Upper lobe of left lung (tissue), 6 donors: ENCODE measurements around the gene BIRC7. TPM values are rescaled to one million over a fixed set of nuclear protein-coding genes. Genes with fewer than 3 reads are reported as not detected.

Source experiments
- ATAC-seq, 2 donors: fragments of 200-7000 bp; cut with Tn5 transposase; one replicate each; pipeline ENCODE4 v1.9.1; 2022; ENCODE audit warnings: mild to moderate bottlenecking in 2 of 2, moderate library complexity in 2 of 2; ENCODE audit not compliant: low FRiP score in 2 of 2
- DNase-seq, 2 donors: peaks; one replicate each; pipeline ENCODE4 v3.0.0-alpha.2; 2019 to 2020
- H3K27ac ChIP-seq, 4 donors: fragments of 200-600 bp; sonication (generic); one replicate each; pipeline ENCODE4 v1.5.1; 2016 to 2019
- H3K27me3 ChIP-seq, 4 donors: fragments of 200-600 bp; sonication (generic); one replicate each; pipeline ENCODE4 v1.5.1; 2017 to 2019
- H3K36me3 ChIP-seq, 4 donors: fragments of 200-600 bp; sonication (generic); one replicate each; pipeline ENCODE4 v1.5.1; 2016 to 2019
- H3K4me1 ChIP-seq, 4 donors: fragments of 200-600 bp; sonication (generic); one replicate each; pipeline ENCODE4 v1.5.1; 2018 to 2019
- H3K4me3 ChIP-seq, 4 donors: fragments of 200-600 bp; sonication (generic); one replicate each; pipeline ENCODE4 v1.5.1; 2017 to 2019; ENCODE audit warnings: mild to moderate bottlenecking in 2 of 4, moderate library complexity in 1 of 4
- H3K9me3 ChIP-seq, 4 donors: fragments of 200-600 bp; sonication (generic); one replicate each; pipeline ENCODE4 v1.5.1; 2018 to 2019
- CTCF ChIP-seq, 6 experiments: fragments of 450-650 bp in 4 of 6; fragments of 200-600 bp in 2 of 6; sonication (generic) in 2 of 6; IDR thresholded peaks; one replicate each; pipeline ENCODE4 v1.5.1; 2016 to 2019; ENCODE audit warnings: antibody characterized with exemption in 6 of 6
- EP300 ChIP-seq, 4 donors: sonication (generic); formaldehyde crosslinking; IDR thresholded peaks; one replicate each; pipeline ENCODE4 v1.5.1; 2017; ENCODE audit warnings: antibody characterized with exemption in 4 of 4, control low read depth in 2 of 4
- POLR2A ChIP-seq, 4 donors: fragments of 450-650 bp; IDR thresholded peaks; one replicate each; pipeline ENCODE4 v1.5.1; 2016 to 2017; ENCODE audit warnings: antibody characterized with exemption in 4 of 4, mild to moderate bottlenecking in 2 of 4
- POLR2AphosphoS5 ChIP-seq, 2 donors: sonication (generic); formaldehyde crosslinking; IDR thresholded peaks; one replicate each; pipeline ENCODE4 v1.5.1; 2017; ENCODE audit warnings: antibody characterized with exemption in 2 of 2
- WGBS, 2 donors: methylation state at CpG; one replicate each; pipeline ENCODE4 v1.1.5; 2017 to 2018; 5-methylcytosine and 5-hydroxymethylcytosine counted together
- total RNA-seq, 6 donors: library from RNA; depleted of rRNA in 4 of 6; stranded (reverse); fragments of >200 nt in 4 of 6; gene quantifications; one replicate each; pipeline versions ENCODE4 v1.1.0 to v1.2.1, GENCODE V29; 2016 to 2021
- donor health status: DM: no; HTN: no; CAD: no; lungs with moderate emphysema.
- donor health status: DM: no; HTN: yes; CAD: no; lungs with severe emphysema.

The BIRC7 gene
- total RNA-seq, 6 donors from 2014 or later = 1.3 to 15.0 (median 2.8) TPM; not detected in 2

- Histone ChIP-seq H3K27ac (no peak overlapping the region), H3K4me1 (no peaks in the 10 kb centered on the region), H3K36me3 (peaks cover 5 to 21% (median 14%) of the 10 kb centered on the region in 4 donors), H3K4me3 (no peak overlapping the region), H3K9me3 (no peaks in the 10 kb centered on the region), H3K27me3 (no peaks in the 10 kb centered on the region)
- WGBS, 2 donors = 72 to 75% methylated on average over 5 to 14 of the region's 14 CpGs
- TF ChIP-seq POLR2AphosphoS5 (IDR thresholded peaks at IDR 0.05) (no peak), EP300 (IDR thresholded peaks at IDR 0.05) (no peak), CTCF (IDR thresholded peaks at IDR 0.05) (no peak), POLR2A (IDR thresholded peaks at IDR 0.05) (no peak)
- ATAC-seq (no peak), DNase-seq (peak in 1 of 2 donors; percentile 84)
These were observed 44.3 kb upstream of the BIRC7 start for GRCh38 chr20:63191400-63191799.

- DNase-seq = no peak
- Histone ChIP-seq H3K4me3 (no peak overlapping the region), H3K36me3 (peaks cover 5 to 34% (median 19%) of the 10 kb centered on the region in 4 donors), H3K27ac (no peak overlapping the region), H3K27me3 (no peaks in the 10 kb centered on the region), H3K4me1 (peaks cover 0 to 10% (median 2%) of the 10 kb centered on the region in 4 donors), H3K9me3 (no peaks in the 10 kb centered on the region)
- ATAC-seq = no peak
- WGBS, 2 donors = 93 to 94% methylated on average over 21 of the region's 21 CpGs
- no peak for TF ChIP-seq CTCF (IDR thresholded peaks at IDR 0.05)
- no peak for TF ChIP-seq POLR2AphosphoS5 (IDR thresholded peaks at IDR 0.05)
- TF ChIP-seq EP300 (IDR thresholded peaks at IDR 0.05) = no peak
- TF ChIP-seq POLR2A (IDR thresholded peaks at IDR 0.05) = no peak
These were observed 43.0 kb upstream of the BIRC7 start for GRCh38 chr20:63192721-63193120.

DNA sequence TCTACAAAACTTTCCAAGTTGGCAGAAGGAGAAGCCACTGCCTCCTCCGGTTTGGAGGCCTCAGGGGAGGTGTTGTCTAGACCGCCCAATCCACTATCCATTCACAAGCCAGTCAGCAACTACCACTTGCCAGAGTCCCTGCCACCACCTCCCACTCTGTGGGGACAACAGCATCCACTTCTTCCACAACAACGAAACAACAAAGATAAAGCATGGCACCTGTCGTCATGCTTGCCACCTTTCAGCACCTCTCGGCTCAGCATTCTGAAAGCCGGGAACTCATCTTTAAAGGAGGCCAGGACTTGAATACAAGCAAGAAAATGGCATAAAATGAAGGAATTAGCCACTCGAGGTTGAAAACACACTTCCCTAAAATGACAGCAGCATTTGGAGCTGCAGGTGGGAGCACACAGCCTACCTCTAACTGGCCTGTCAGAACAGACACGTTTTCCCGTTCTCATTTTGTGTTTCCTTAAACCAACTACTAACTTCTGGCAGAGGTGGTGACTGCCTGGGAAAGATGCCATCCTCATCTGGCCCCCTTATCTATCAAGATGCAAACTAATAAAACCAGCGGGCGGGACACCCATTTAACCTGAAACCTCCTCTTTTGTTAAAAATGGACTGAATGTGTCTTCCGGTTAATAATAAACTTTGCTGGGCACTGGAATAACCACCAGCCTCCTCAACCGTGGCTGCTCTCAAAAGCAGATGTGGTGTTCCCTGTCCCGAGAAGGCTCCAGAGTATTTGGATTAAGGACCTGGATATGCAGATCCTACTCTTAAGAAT, 41.5 kb upstream of the BIRC7 start:
- Histone ChIP-seq H3K27me3 (no peaks in the 10 kb centered on the region), H3K4me1 (peaks cover 7 to 22% (median 9%) of the 10 kb centered on the region in 4 donors), H3K27ac (no peak overlapping the region), H3K4me3 (no peak overlapping the region), H3K9me3 (no peaks in the 10 kb centered on the region), H3K36me3 (peaks cover 5 to 36% (median 19%) of the 10 kb centered on the region in 4 donors)
- DNase-seq (no peak), ATAC-seq (no peak)
- 86% methylated on average over 14 of the region's 14 CpGs for WGBS, 2 donors
- no peak for TF ChIP-seq POLR2AphosphoS5 (IDR thresholded peaks at IDR 0.05)
- TF ChIP-seq EP300 (IDR thresholded peaks at IDR 0.05) = no peak
- TF ChIP-seq POLR2A (IDR thresholded peaks at IDR 0.05) = no peak
- no peak for TF ChIP-seq CTCF (IDR thresholded peaks at IDR 0.05)

DNA sequence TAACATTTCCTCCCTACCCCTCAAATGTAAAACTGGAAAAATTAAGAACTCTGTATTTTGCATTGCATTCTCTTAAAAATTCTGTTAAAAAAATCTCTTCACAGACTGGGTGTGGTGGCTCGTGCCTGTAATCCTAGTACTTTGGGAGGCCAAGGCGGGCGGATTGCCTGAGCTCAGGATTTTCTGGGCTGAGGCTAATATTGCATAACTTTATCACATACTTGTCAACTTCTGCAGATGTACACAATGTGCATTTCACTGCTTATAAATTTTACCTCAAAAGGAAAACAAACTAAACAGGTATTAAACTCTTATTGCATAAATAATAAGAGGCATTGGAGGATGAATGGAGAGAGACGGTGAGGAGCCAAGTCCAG, 40.9 kb upstream of the BIRC7 start:
- DNase-seq = no peak
- WGBS, 2 donors = 92 to 94% methylated on average over 4 of the region's 4 CpGs
- Histone ChIP-seq H3K36me3 (peaks cover 5 to 36% (median 19%) of the 10 kb centered on the region in 4 donors), H3K27me3 (no peaks in the 10 kb centered on the region), H3K4me3 (no peak overlapping the region), H3K4me1 (peaks cover 7 to 22% (median 9%) of the 10 kb centered on the region in 4 donors), H3K9me3 (no peaks in the 10 kb centered on the region), H3K27ac (no peak overlapping the region)
- ATAC-seq = no peak
- TF ChIP-seq EP300 (IDR thresholded peaks at IDR 0.05) (no peak), POLR2A (IDR thresholded peaks at IDR 0.05) (no peak), POLR2AphosphoS5 (IDR thresholded peaks at IDR 0.05) (no peak), CTCF (IDR thresholded peaks at IDR 0.05) (no peak)
